Activated CD8-positive, alpha-beta memory T cell treated with anti-CD3 and anti-CD28 coated beads, Interleukin-2, amount 50 U/mL, for 1 hour (primary cell): ENCODE results near the gene NMNAT3.

Source experiments
- DNase-seq: peaks from one replicate; pipeline ENCODE4 v3.0.0-alpha.2; 2020; ENCODE audit errors: extremely low read depth

The NMNAT3 gene

DNA sequence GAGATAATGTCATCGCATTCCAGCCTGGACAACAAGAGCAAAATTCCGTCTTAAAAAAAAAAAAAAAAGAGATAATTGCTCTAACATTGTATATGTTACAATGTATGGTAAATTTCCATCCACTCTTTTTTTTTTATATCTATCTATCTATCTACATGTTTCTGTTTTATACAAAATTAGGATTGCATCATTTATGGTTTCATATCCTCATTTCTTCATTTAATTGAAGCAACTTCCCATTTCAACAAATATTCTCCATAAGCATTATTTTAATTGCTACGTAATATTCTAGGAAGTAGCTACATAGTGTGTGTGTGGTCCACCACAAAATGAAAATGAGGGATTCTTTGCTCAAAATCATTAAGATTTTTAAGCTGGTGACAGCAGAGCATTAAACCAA, 156.6 kb downstream of the NMNAT3 start:
- no peak for DNase-seq

DNA sequence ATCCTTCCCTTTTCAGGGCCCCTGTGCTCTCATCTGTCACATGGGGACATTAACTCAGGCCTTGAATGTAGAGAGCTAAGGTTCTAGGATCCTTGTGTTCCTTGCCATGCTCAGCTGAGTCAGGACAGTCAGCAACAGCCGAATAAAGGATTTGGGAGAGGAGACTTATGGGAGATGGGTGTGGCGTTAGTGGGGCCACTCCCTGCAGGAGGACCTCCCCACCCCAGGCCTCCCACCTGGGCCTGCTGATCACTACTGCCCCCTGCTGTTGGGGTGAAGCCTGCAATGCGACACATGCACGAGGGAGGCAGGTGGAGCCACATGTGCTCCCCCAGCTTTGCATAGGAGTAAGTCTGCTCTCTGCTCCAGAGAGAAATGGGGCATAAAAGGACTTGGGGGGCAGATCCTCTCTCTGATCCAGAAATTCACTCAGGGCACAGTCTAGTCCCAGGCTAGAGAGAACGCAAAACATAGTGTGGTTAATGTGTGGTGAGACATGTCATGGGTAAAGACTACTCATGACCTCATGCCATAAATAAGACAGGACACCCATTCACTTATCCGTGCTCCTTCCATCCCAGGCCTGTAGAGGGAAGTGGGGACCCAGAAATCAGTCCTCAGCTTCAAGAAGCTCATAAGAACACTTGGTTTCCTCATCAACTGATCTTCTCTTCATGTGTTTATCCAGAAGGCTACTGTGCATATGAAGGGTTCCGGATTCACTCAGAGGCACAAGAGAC, 157.6 kb downstream of the NMNAT3 start:
- no peak for DNase-seq

DNA sequence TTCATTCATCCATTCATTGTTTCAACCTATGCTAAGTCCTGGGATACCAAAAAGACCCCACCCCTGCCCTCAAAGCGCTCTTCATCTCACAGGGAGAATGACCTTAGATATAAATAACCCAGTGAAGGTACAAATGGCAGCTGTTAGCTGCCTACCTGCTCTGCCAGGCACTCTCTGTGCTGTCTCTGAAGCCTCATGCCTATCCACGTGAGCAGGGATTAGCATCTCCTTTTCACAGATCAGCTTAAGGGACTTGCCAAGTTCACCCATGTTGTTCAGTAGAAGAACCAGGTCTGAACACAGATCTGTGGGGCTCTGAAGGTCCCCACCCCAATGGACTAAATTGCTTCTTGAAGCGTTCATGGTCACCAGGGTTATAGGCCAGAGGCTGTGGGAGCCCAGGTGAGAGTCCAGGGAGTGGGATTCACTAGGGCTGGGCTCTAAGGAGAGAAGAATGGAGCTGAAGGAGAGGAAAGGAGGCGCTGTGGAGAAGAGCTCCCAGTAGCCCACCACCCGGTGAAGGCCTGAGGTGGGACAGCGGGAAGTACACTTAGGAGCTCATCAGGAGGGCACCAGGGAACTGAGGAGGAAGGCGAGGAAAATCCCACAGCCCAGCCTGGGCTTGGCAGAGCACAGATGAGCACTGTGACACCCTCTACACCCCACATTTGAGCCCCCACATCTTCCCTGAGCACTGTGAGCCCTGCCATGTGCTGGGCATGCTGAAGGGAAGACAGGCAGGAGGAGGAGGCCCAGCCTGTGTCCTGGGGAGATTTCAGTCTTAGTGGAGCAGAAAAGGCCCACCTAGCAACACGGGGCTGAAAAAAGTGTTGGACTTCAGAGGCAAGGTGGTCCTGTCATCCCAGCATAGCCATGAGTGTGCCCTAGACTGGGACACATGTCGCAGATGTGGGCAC, 158.6 kb downstream of the NMNAT3 start:
- DNase-seq = no peak

DNA sequence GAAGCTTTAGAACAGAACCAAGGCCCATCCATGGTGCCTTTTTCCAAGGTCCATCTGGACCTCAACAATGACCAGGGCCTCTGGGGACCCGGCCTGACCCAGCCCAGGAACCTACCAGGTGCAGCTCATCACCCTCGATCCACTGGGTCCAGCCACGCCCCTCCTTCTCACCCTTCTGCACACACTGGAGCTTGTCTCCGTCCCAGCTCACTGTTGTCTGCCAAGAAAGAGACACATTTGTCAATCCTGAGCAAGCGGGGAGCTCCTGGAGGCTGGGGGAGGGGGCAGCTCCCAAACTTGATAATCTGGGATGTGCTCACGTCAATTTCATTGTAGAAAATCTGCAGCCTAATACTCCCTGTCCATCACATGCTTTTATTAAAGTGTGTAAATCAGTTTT, 159.5 kb downstream of the NMNAT3 start:
- DNase-seq = no peak

DNA sequence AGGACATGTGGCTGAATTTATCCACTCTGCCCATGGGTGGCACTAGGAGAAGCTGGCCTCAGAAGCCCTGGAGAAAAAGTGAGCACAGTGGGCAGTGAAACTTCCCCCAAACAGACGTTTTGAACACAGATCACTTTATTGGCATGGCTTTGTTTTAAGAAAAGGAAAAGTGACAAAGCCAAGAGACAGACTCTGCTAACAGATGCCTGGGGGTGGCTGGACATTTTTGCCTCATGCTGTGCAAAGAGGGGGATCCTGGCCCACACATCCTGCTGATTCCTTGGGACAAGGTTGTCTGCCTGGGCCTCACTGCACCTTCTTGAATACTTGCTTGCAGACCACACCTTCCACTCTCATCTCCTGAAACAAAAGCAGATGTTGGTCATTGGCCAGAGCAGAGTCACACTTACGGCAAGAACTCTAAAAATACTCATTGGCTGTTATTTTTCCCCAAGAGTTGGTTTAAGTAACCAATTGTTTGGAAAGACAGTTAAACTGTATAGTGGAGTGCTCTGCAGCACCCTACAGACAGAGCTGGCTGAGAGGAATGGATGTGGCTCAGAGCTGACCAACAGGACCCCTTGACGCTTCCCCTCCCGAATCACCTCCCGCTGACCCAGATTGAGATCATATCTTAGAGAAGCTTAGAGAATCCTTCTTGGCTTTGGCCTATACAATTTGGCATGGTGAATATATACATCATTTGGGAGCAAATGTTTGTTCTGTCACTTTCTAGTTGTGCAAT, 160.3 kb downstream of the NMNAT3 start:
- DNase-seq = no peak

DNA sequence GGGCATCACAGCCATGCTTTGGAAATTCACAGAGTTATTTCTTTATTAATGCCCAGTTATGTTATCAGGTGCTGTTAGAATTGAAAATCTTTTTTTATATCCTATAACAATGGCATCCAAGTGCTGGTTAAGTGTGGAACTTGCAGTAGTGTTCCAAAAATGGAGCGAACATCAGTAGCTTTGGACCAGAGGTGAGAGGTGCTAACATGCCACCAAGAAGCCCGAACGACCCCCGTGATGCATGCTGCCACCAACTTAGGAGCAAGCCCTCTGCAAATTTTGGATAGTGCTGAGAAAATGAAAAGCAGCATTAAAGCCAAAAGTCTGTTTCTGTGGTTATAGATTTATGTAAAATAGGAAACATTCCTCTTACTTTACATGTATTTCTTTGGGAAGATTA, 163.0 kb downstream of the NMNAT3 start:
- no peak for DNase-seq
